ENCODE data around the gene IER2.
"Not testable (repeated sequence)": the region's sequence is repeated elsewhere in the genome, so short reads cannot be mapped to it uniquely, and the experiment has no call there.

Gene IER2

GRCh38 chr19:13138916-13139198 lies 11.4 kb upstream of the IER2 start:
- no peak for DNase-seq (ENCODE audit: low spot score)

- DNase-seq (ENCODE audit: low spot score) = no peak
Observed at GRCh38 chr19:13139633-13140311, 10.4 kb upstream of the IER2 start.

GRCh38 chr19:13146763-13147563 lies 3.2 kb upstream of the IER2 start:
- DNase-seq (ENCODE audit: low spot score) = peak; percentile 66

GRCh38 chr19:13149173-13149627 lies 1.0 kb upstream of the IER2 start:
- DNase-seq (ENCODE audit: low spot score) = not testable (repeated sequence)

GRCh38 chr19:13149628-13150186 lies 504 bp upstream of the IER2 start:
- no peak for DNase-seq (ENCODE audit: low spot score)

GRCh38 chr19:13150931-13151604 lies 857 bp downstream of the IER2 start:
- DNase-seq (ENCODE audit: low spot score) = peak; percentile 35

GRCh38 chr19:13151605-13152355 lies 1.6 kb downstream of the IER2 start:
- peak; percentile 94 for DNase-seq (ENCODE audit: low spot score)

- no peak for DNase-seq (ENCODE audit: low spot score)
Observed at GRCh38 chr19:13152356-13152973, 2.3 kb downstream of the IER2 start.

- peak; percentile 97 for DNase-seq (ENCODE audit: low spot score)
Observed at GRCh38 chr19:13152974-13153568, 2.9 kb downstream of the IER2 start.

GRCh38 chr19:13153569-13154240 lies 3.5 kb downstream of the IER2 start:
- no peak for DNase-seq (ENCODE audit: low spot score)

- peak; percentile 72 for DNase-seq (ENCODE audit: low spot score)
Observed at GRCh38 chr19:13154241-13154778, 4.1 kb downstream of the IER2 start.

GRCh38 chr19:13154911-13155471 lies 4.8 kb downstream of the IER2 start:
- peak; percentile 60 for DNase-seq (ENCODE audit: low spot score)

GRCh38 chr19:13155472-13156359 lies 5.5 kb downstream of the IER2 start:
- DNase-seq (ENCODE audit: low spot score) = peak; percentile 46

- no peak for DNase-seq (ENCODE audit: low spot score)
Observed at GRCh38 chr19:13159713-13160112, 9.5 kb downstream of the IER2 start.

- no peak for DNase-seq (ENCODE audit: low spot score)
Observed at GRCh38 chr19:13160557-13160956, 10.3 kb downstream of the IER2 start.

GRCh38 chr19:13162724-13163608 lies 12.8 kb downstream of the IER2 start:
- peak; percentile 90 for DNase-seq (ENCODE audit: low spot score)

GRCh38 chr19:13163609-13164342 lies 13.6 kb downstream of the IER2 start:
- DNase-seq (ENCODE audit: low spot score) = no peak

Data from hematopoietic multipotent progenitor cell treated with erythropoietin and hydrocortisone succinate and interleukin-3 and kit ligand, for 17 days (in vitro differentiated cells).